ENCODE data around the gene ZBTB7C. TPM values are rescaled to one million over a fixed set of nuclear protein-coding genes. Genes with fewer than 3 reads are reported as not detected.

ZBTB7C gene
- total RNA-seq, 1 experiment from 2014 or later, result 0.32 TPM

DNA sequence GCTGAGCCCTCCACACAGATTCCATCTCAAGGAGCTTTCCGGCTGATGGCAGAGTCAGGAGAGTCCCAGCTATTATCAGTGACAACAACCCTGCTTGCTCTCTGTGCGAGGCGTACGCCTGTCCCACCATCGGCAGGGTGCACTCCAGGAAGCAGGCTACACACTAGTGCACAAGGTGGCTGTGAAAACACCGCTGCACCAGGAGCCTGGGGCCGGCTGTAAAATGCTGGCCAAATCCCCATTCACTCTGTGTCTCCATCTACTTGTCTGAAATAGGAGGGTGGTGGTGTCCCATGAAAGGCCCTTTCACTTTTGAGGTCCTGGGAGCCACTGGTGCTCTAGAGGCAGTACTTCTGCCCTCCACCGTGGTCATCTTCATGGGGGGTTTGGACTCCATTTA is 295.5 kb downstream of the ZBTB7C start:
- Histone ChIP-seq H3K27me3 (replicated peaks; ENCODE audit: insufficient read depth, low read depth, low read length, poor library complexity) (peaks cover 2% of the 10 kb centered on the region), H3K27ac (ENCODE audit: low read depth, low read length, poor library complexity, severe bottlenecking) (no peak overlapping the region), H3K4me3 (ENCODE audit: low read depth, low read length, poor library complexity, severe bottlenecking) (no peak overlapping the region), H3K36me3 (ENCODE audit: insufficient read depth, low read length, poor library complexity, severe bottlenecking) (no peaks in the 10 kb centered on the region), H3K9me3 (ENCODE audit: low read depth, low read length, poor library complexity, severe bottlenecking) (no peaks in the 10 kb centered on the region), H3K4me1 (ENCODE audit: insufficient read depth, low read length, poor library complexity, severe bottlenecking) (no peaks in the 10 kb centered on the region)
- POLR2A ChIA-PET (ENCODE audit: low non-redundant PET), result no interaction called here
- intact Hi-C loops (cut with micrococcal nuclease; ENCODE audit: unreplicated experiment), result no loop called here
- no TSS peak for BruUV-seq (replicated peaks)
- DNase-seq (ENCODE audit: low spot score), result no peak
- no peak for TF ChIP-seq EZH2 (IDR thresholded peaks at IDR 0.05; ENCODE audit: borderline replicate concordance, low read depth, low read length, poor library complexity, severe bottlenecking)
- TF ChIP-seq, protein P1, sequence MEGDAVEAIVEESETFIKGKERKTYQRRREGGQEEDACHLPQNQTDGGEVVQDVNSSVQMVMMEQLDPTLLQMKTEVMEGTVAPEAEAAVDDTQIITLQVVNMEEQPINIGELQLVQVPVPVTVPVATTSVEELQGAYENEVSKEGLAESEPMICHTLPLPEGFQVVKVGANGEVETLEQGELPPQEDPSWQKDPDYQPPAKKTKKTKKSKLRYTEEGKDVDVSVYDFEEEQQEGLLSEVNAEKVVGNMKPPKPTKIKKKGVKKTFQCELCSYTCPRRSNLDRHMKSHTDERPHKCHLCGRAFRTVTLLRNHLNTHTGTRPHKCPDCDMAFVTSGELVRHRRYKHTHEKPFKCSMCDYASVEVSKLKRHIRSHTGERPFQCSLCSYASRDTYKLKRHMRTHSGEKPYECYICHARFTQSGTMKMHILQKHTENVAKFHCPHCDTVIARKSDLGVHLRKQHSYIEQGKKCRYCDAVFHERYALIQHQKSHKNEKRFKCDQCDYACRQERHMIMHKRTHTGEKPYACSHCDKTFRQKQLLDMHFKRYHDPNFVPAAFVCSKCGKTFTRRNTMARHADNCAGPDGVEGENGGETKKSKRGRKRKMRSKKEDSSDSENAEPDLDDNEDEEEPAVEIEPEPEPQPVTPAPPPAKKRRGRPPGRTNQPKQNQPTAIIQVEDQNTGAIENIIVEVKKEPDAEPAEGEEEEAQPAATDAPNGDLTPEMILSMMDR (conservative IDR thresholded peaks at IDR 0.05; ENCODE audit: low read depth, low read length), result no peak
- CTCF ChIA-PET, result no interaction called here

DNA sequence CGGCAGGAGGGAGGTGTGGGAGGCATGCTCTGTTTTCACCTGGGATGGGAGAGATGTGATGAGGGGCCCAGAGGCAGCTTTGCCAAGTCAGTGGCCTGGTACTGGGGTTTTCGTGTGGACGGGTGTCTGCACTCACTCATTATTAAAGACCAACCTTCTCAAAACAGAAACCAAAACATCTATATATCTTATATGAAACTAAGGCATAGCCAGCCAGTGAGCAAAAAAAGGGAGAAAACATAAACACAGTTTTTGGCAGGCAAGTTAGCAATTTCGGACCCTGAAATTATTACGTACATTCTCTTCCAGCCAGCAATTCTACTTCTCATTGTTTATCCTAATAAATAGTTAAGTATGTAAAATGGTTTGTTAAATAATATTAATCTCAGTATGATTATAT is 297.6 kb downstream of the ZBTB7C start:
- BruUV-seq (replicated peaks), result no TSS peak
- CTCF ChIA-PET, result no interaction called here
- Histone ChIP-seq H3K27me3 (replicated peaks; ENCODE audit: insufficient read depth, low read depth, low read length, poor library complexity) (peaks cover 4% of the 10 kb centered on the region), H3K4me3 (ENCODE audit: low read depth, low read length, poor library complexity, severe bottlenecking) (no peak overlapping the region), H3K4me1 (ENCODE audit: insufficient read depth, low read length, poor library complexity, severe bottlenecking) (no peaks in the 10 kb centered on the region), H3K36me3 (ENCODE audit: insufficient read depth, low read length, poor library complexity, severe bottlenecking) (no peaks in the 10 kb centered on the region), H3K9me3 (ENCODE audit: low read depth, low read length, poor library complexity, severe bottlenecking) (no peaks in the 10 kb centered on the region), H3K27ac (ENCODE audit: low read depth, low read length, poor library complexity, severe bottlenecking) (no peak overlapping the region)
- TF ChIP-seq EZH2 (IDR thresholded peaks at IDR 0.05; ENCODE audit: borderline replicate concordance, low read depth, low read length, poor library complexity, severe bottlenecking), result no peak
- TF ChIP-seq, protein P1 (conservative IDR thresholded peaks at IDR 0.05; ENCODE audit: low read depth, low read length), result no peak
- no peak for DNase-seq (ENCODE audit: low spot score)
- POLR2A ChIA-PET (ENCODE audit: low non-redundant PET), result no interaction called here
- intact Hi-C loops (cut with micrococcal nuclease; ENCODE audit: unreplicated experiment), result no loop called here

DNA sequence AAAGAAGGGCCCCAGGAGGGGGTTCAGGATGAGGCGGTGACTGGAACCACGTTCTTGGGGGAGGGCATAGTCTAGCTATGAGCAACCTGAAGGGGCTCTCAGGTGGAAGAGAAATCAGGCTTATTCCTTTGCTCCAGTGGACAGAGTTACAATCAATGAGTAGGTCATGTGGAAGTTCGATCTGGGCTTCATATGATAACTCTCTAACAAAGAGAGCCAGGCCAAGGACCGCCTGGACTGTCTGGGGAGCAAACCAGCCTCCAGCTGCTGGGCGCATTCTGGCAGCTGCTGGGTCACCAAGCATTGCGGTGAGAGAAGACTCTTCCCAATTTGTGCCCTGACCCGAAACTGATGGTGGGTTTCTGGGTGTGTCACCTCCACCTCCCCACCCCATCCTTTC is 298.4 kb downstream of the ZBTB7C start:
- H3K27me3 ChIP-seq (replicated peaks; ENCODE audit: insufficient read depth, low read depth, low read length, poor library complexity), result peaks cover 8% of the 10 kb centered on the region
- POLR2A ChIA-PET (ENCODE audit: low non-redundant PET), result no interaction called here
- no peaks in the 10 kb centered on the region for H3K36me3 ChIP-seq (ENCODE audit: insufficient read depth, low read length, poor library complexity, severe bottlenecking)
- intact Hi-C loops (cut with micrococcal nuclease; ENCODE audit: unreplicated experiment), result no loop called here
- TF ChIP-seq, protein P1 (conservative IDR thresholded peaks at IDR 0.05; ENCODE audit: low read depth, low read length), result no peak
- TF ChIP-seq EZH2 (IDR thresholded peaks at IDR 0.05; ENCODE audit: borderline replicate concordance, low read depth, low read length, poor library complexity, severe bottlenecking), result no peak
- H3K4me1 ChIP-seq (ENCODE audit: insufficient read depth, low read length, poor library complexity, severe bottlenecking), result no peaks in the 10 kb centered on the region
- H3K27ac ChIP-seq (ENCODE audit: low read depth, low read length, poor library complexity, severe bottlenecking), result no peak overlapping the region
- no TSS peak for BruUV-seq (replicated peaks)
- CTCF ChIA-PET, result no interaction called here
- DNase-seq (ENCODE audit: low spot score), result no peak
- no peak overlapping the region for H3K4me3 ChIP-seq (ENCODE audit: low read depth, low read length, poor library complexity, severe bottlenecking)
- no peaks in the 10 kb centered on the region for H3K9me3 ChIP-seq (ENCODE audit: low read depth, low read length, poor library complexity, severe bottlenecking)
